NCI-H1092 treated with DMSO at 0.1 percent for 48 hours (cell line): ENCODE data around the gene DDX39A.
"Not testable (repeated sequence)": the region's sequence is repeated elsewhere in the genome, so short reads cannot be mapped to it uniquely, and the experiment has no call there.

ENCODE experiments used
- DNase-seq: peaks from one replicate; lab custom pipeline; 2025; lab: John Stamatoyannopoulos, UW

DDX39A gene

GRCh38 chr19:14408491-14409145 lies 10.5 kb downstream of the DDX39A start:
- DNase-seq = no peak

- no peak for DNase-seq
Measured at GRCh38 chr19:14407605-14408484, 11.3 kb downstream of the DDX39A start.

GRCh38 chr19:14406645-14407401 lies 12.3 kb downstream of the DDX39A start:
- DNase-seq = no peak

GRCh38 chr19:14405758-14406644 lies 13.1 kb downstream of the DDX39A start:
- peak; percentile 25 for DNase-seq

GRCh38 chr19:14405380-14405757 lies 13.8 kb downstream of the DDX39A start:
- DNase-seq = no peak

GRCh38 chr19:14404312-14404711 lies 14.8 kb downstream of the DDX39A start:
- no peak for DNase-seq

GRCh38 chr19:14403145-14403930 lies 15.8 kb downstream of the DDX39A start:
- DNase-seq = not testable (repeated sequence)

GRCh38 chr19:14402332-14403144 lies 16.6 kb downstream of the DDX39A start:
- DNase-seq = no peak

GRCh38 chr19:14401468-14402195 lies 17.5 kb downstream of the DDX39A start:
- no peak for DNase-seq

GRCh38 chr19:14400951-14401431 lies 18.1 kb downstream of the DDX39A start:
- DNase-seq = peak; percentile 11

- not testable (repeated sequence) for DNase-seq
Measured at GRCh38 chr19:14397168-14397567, 22.0 kb downstream of the DDX39A start.

GRCh38 chr19:14396730-14397129 lies 22.4 kb downstream of the DDX39A start:
- not testable (repeated sequence) for DNase-seq

- no peak for DNase-seq
Measured at GRCh38 chr19:14395710-14396336, 23.3 kb downstream of the DDX39A start.

GRCh38 chr19:14395262-14395661 lies 23.9 kb downstream of the DDX39A start:
- DNase-seq = no peak

GRCh38 chr19:14394167-14394566 lies 25.0 kb downstream of the DDX39A start:
- no peak for DNase-seq

- DNase-seq = no peak
Measured at GRCh38 chr19:14393329-14393728, 25.8 kb downstream of the DDX39A start.

- DNase-seq = no peak
Measured at GRCh38 chr19:14391156-14391821, 27.9 kb downstream of the DDX39A start.

GRCh38 chr19:14390548-14390947 lies 28.6 kb downstream of the DDX39A start:
- DNase-seq = no peak
